ENCODE data around the gene SORCS3.

GRCh38 chr10:104981995-104982394 lies 340.9 kb downstream of the SORCS3 start:
- no peak for TF ChIP-seq CTCF (IDR thresholded peaks at IDR 0.05)
- no peak for TF ChIP-seq POLR2A (IDR thresholded peaks at IDR 0.05)

All from right lobe of liver (tissue), 4 donors.